A549 (cell line): ENCODE data around the gene ZNF580. TPM values are rescaled to one million over a fixed set of nuclear protein-coding genes. Genes with fewer than 3 reads are reported as not detected.

Experiments used
- ATAC-seq, 2 experiments: fragments of 200-7000 bp in 1 of 2; fragments of >200 bp in 1 of 2; cut with Nextera tagmentation in 1 of 2; cut with Tn5 transposase in 1 of 2; 3 replicates each; pipeline versions ENCODE4 v1.8.0 to v1.9.1; 2018 to 2020; ENCODE audit warnings: mild to moderate bottlenecking in 1 of 2, moderate library complexity in 1 of 2
- CTCF ChIA-PET: fragments of 300-600 bp; sonication (Branson Sonifier 250); formaldehyde crosslinking; extraction: SDS; loops from one replicate; lab custom pipeline; 2021; ENCODE audit warnings: antibody characterized with exemption, inconsistent platforms; lab: Yijun Ruan, JAX
- POLR2A ChIA-PET: fragments of 350-600 bp; formaldehyde crosslinking; extraction: SDS; loops from one replicate; lab custom pipeline; 2021; ENCODE audit warnings: antibody characterized with exemption, inconsistent platforms; lab: Yijun Ruan, JAX
- DNase-seq, 2 experiments: peaks; one replicate each; pipeline versions ENCODE4 v3.0.0 to v3.0.0-alpha.2; 2011 to 2016; ENCODE audit warnings: low read depth in 1 of 2, low spot score in 1 of 2
- FAIRE-seq: peaks from 2 replicates; lab custom pipeline; 2011; peaks lifted over from hg19 to GRCh38; lab: Jason Lieb, UNC
- H3K27ac ChIP-seq, 2 experiments: fragments of >200 bp; sonication (Bioruptor Twin); formaldehyde crosslinking; 3 replicates each; pipeline ENCODE4 v1.5.1; 2016 to 2017
- H3K4me1 ChIP-seq: fragments of >200 bp; sonication (Bioruptor Twin); formaldehyde crosslinking; 3 replicates; pipeline ENCODE4 v1.6.1; 2016
- H3K4me2 ChIP-seq: fragments of >200 bp; sonication (Bioruptor Twin); formaldehyde crosslinking; 3 replicates; pipeline ENCODE4 v1.6.1; 2016
- H3K4me3 ChIP-seq: fragments of >200 bp; sonication (Bioruptor Twin); formaldehyde crosslinking; 3 replicates; pipeline ENCODE4 v1.5.1; 2016
- H3K9me3 ChIP-seq: fragments of >200 bp; sonication (Bioruptor Twin); formaldehyde crosslinking; 3 replicates; pipeline ENCODE4 v1.6.1; 2016
- BHLHE40 ChIP-seq: IDR thresholded peaks from 2 replicates; pipeline ENCODE4 v1.6.1; 2012; ENCODE audit warnings: low read depth, low read length, inconsistent platforms
- CHD2 ChIP-seq: fragments of 150-350 bp; IDR thresholded peaks from 2 replicates; pipeline ENCODE4 v1.6.1; 2014; ENCODE audit warnings: low read length; ENCODE audit not compliant: partially characterized antibody
- CHD4 ChIP-seq: fragments of 200-600 bp; sonication (generic); IDR thresholded peaks from 2 replicates; pipeline ENCODE4 v1.6.1; 2016; ENCODE audit warnings: antibody characterized with exemption, mild to moderate bottlenecking, borderline replicate concordance
- EHF ChIP-seq: fragments of 250-450 bp; sonication (Bioruptor Pico); IDR thresholded peaks from 2 replicates; pipeline ENCODE4 v1.5.0; 2020; ENCODE audit warnings: mild to moderate bottlenecking
- EP300 ChIP-seq, 2 experiments: fragments of >200 bp; sonication (Bioruptor Twin); formaldehyde crosslinking; IDR thresholded peaks; 2 replicates in 1 of 2; 3 replicates in 1 of 2; pipeline ENCODE4 v1.6.1; 2016 to 2017
- FOSB ChIP-seq: fragments of 250-450 bp; sonication (Bioruptor Pico); IDR thresholded peaks from 2 replicates; pipeline ENCODE4 v1.5.0; 2020; ENCODE audit warnings: mild to moderate bottlenecking, moderate library complexity
- GATA3 ChIP-seq: IDR thresholded peaks from 2 replicates; pipeline ENCODE4 v1.6.1; 2012; ENCODE audit warnings: borderline replicate concordance
- HOXB5 ChIP-seq: fragments of 250-450 bp; sonication (Bioruptor Pico); IDR thresholded peaks from 2 replicates; pipeline ENCODE4 v1.5.0; 2020; ENCODE audit warnings: mild to moderate bottlenecking, moderate library complexity
- JUN ChIP-seq, 2 experiments: fragments of >200 bp; sonication (Bioruptor Twin); formaldehyde crosslinking; IDR thresholded peaks; 2 replicates in 1 of 2; 3 replicates in 1 of 2; pipeline ENCODE4 v1.6.1; 2016 to 2017
- MAFK ChIP-seq: fragments of 450-650 bp; IDR thresholded peaks from 2 replicates; pipeline ENCODE4 v1.6.1; 2014; ENCODE audit not compliant: partially characterized antibody
- MAX ChIP-seq: IDR thresholded peaks from 2 replicates; pipeline ENCODE4 v1.6.1; 2012
- NFE2L2 ChIP-seq: fragments of 150-350 bp; conservative IDR thresholded peaks from 2 replicates; pipeline ENCODE4 v1.6.1; 2014; ENCODE audit warnings: low read length
- POLR2A ChIP-seq: IDR thresholded peaks from 2 replicates; pipeline ENCODE4 v1.6.1; 2012; ENCODE audit warnings: mild to moderate bottlenecking, low read length
- RARB ChIP-seq: fragments of 250-450 bp; sonication (Bioruptor Pico); IDR thresholded peaks from 2 replicates; pipeline ENCODE4 v1.8.0; 2021; ENCODE audit warnings: mild to moderate bottlenecking, moderate library complexity
- RCOR1 ChIP-seq: fragments of 150-350 bp; IDR thresholded peaks from 2 replicates; pipeline ENCODE4 v1.6.1; 2014; ENCODE audit warnings: antibody characterized with exemption, low read length, low read depth
- RNF2 ChIP-seq: fragments of 200-600 bp; sonication (generic); IDR thresholded peaks from 2 replicates; pipeline ENCODE4 v1.6.1; 2016; ENCODE audit warnings: low read depth, mild to moderate bottlenecking, antibody characterized with exemption, moderate library complexity, borderline replicate concordance
- SMC3 ChIP-seq: fragments of >200 bp; sonication (Bioruptor Twin); formaldehyde crosslinking; IDR thresholded peaks from 3 replicates; pipeline ENCODE4 v1.6.1; 2018; ENCODE audit warnings: inconsistent platforms
- SREBF2 ChIP-seq: fragments of 450-650 bp; IDR thresholded peaks from 2 replicates; pipeline ENCODE4 v1.6.1; 2014; ENCODE audit warnings: mild to moderate bottlenecking, moderate library complexity
- TP53 ChIP-seq: fragments of 250-450 bp; sonication (Bioruptor Pico); IDR thresholded peaks from 2 replicates; pipeline ENCODE4 v1.5.0; 2021; ENCODE audit warnings: mild to moderate bottlenecking, moderate library complexity
- ZFP36 ChIP-seq: fragments of 450-650 bp; IDR thresholded peaks from 2 replicates; pipeline ENCODE4 v1.6.1; 2014; ENCODE audit warnings: borderline replicate concordance; ENCODE audit not compliant: partially characterized antibody
- WGBS: methylation state at CpG from one replicate; pipeline ENCODE4 v1.1.6; 2017; ENCODE audit errors: missing lambda C conversion rate; 5-methylcytosine and 5-hydroxymethylcytosine counted together
- polyA plus RNA-seq, 4 experiments: library from polyadenylated mRNA; depleted of rRNA in 3 of 4; stranded (reverse); fragments of >200 nt; fragmentation: RNase III in 1 of 4; extraction: RNeasy Plus Mini Kit Qiagen cat#74134 plus additional on column Dnase treatment in 1 of 4; gene quantifications; 2 replicates in 3 of 4; 3 replicates in 1 of 4; pipeline ENCODE4 v1.2.3, GENCODE V29; 2011 to 2017
- TF ChIP-seq, protein P1 (sequence below): IDR thresholded peaks from 2 replicates; pipeline ENCODE4 v1.6.1; 2012
- TF ChIP-seq, protein P2 (sequence below): fragments of >200 bp; sonication (Bioruptor Twin); formaldehyde crosslinking; IDR thresholded peaks from 3 replicates; pipeline ENCODE4 v1.6.1; 2016
- TF ChIP-seq, protein P3 (sequence below): fragments of 250-450 bp; sonication (Bioruptor Pico); IDR thresholded peaks from 2 replicates; pipeline ENCODE4 v1.5.0; 2021; ENCODE audit warnings: mild to moderate bottlenecking, moderate library complexity, borderline replicate concordance

ZNF580 gene
- polyA plus RNA-seq, 2 of the 4 experiments (the other 2 are of a cell fraction) = 9.2 to 52.8 TPM

DNA sequence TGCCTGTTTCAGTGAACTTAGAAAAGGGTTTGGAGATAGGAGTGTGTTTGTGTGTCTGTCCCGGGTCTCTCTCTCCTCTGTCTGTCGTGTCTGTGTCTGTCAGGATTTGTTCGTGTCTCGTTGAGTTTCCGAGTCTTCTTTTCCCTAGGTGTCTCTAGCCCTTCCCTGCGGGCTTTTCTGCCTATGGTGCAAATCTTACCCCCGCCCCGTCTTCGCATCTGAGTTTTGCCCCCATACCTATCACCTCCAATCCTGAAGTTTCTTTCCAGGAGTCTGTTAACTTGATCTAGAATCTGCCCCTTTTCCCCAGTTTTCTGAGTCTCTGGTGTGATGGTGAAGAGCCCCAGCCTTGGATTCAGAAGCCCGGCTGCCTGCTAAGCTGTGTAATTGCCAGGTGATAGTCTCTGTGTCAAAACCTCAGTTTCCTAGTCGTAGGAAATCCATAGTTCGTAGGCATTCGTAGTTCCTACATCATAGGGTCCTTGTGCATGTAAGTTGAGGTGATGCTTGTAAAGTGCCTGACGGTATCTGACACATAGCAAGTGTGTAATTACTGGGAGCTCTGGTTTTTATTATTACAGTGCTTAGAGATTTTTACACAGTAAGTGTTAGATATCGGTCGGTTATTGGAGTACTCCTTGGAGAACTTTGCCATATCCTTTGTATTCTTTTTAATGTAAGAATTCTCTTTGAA is 35.0 kb downstream of the ZNF580 start:
- DNase-seq (no peak), FAIRE-seq (no peak)
- no peaks in the 10 kb centered on the region for H3K9me3 ChIP-seq
- TF ChIP-seq SREBF2 (no peak), GATA3 (no peak), MAFK (peak; percentile 45)
- TF ChIP-seq, all 56 proteins: peak for 1
- Histone ChIP-seq H3K27ac (peak overlapping the region; percentile 94 to 96), H3K4me1 (peaks cover 46% of the 10 kb centered on the region), H3K4me2 (peak overlapping the region; percentile 97), H3K4me3 (peak overlapping the region; percentile 93)
- ATAC-seq = no peak
- WGBS = 22% methylated on average over 16 of the region's 16 CpGs
- POLR2A ChIA-PET = no interaction called here
- CTCF ChIA-PET = interaction anchor here (1.3 kb wide), 1 partner anchor 658 kb away, joined by 3 read pairs; no protein-coding TSS in a partner anchor

GRCh38 chr19:55676383-55676782 is 35.6 kb downstream of the ZNF580 start:
- TF ChIP-seq JUN (IDR thresholded peaks at IDR 0.05) (no peak), SMC3 (no peak), RNF2 (no peak), EHF (CRISPR knock-in tag) (no peak), NFE2L2 (no peak)
- FAIRE-seq (no peak), ATAC-seq (no peak), DNase-seq (no peak)
- 84% methylated on average over 5 of the region's 5 CpGs for WGBS
- peak overlapping the region; percentile 97 for H3K4me2 ChIP-seq
- no peaks in the 10 kb centered on the region for H3K9me3 ChIP-seq
- H3K4me3 ChIP-seq = peak overlapping the region; percentile 93
- H3K27ac ChIP-seq = no peak overlapping the region
- peaks cover 40% of the 10 kb centered on the region for H3K4me1 ChIP-seq
- ChIA-PET CTCF (interaction anchor here (1.3 kb wide), 1 partner anchor 657 kb away, joined by 3 read pairs; no protein-coding TSS in a partner anchor), POLR2A (interaction anchor here (1.0 kb wide), 1 partner anchor 22 kb away, joined by 3 read pairs; no protein-coding TSS in a partner anchor)

- no peak for TF ChIP-seq CHD2
- no peak for TF ChIP-seq CHD4
- no peak for TF ChIP-seq TP53 (CRISPR knock-in tag)
- TF ChIP-seq, protein P1, sequence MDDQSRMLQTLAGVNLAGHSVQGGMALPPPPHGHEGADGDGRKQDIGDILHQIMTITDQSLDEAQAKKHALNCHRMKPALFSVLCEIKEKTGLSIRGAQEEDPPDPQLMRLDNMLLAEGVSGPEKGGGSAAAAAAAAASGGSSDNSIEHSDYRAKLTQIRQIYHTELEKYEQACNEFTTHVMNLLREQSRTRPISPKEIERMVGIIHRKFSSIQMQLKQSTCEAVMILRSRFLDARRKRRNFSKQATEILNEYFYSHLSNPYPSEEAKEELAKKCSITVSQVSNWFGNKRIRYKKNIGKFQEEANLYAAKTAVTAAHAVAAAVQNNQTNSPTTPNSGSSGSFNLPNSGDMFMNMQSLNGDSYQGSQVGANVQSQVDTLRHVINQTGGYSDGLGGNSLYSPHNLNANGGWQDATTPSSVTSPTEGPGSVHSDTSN = no peak
- TF ChIP-seq EP300 (IDR thresholded peaks at IDR 0.05) = no peak
- TF ChIP-seq FOSB (CRISPR knock-in tag) = no peak
- no peak for TF ChIP-seq RCOR1
- no peak for TF ChIP-seq NFE2L2
- no peak for TF ChIP-seq POLR2A
- TF ChIP-seq RARB (CRISPR knock-in tag) = no peak
- TF ChIP-seq ZFP36 = no peak
- H3K9me3 ChIP-seq = no peaks in the 10 kb centered on the region
- POLR2A ChIA-PET = interaction anchor here (1.0 kb wide), 1 partner anchor 23 kb away, joined by 3 read pairs; no protein-coding TSS in a partner anchor
- H3K4me3 ChIP-seq = peak overlapping the region; percentile 93; the same call in 1 of the 3 replicates
- CTCF ChIA-PET = interaction anchor here (1.3 kb wide), 1 partner anchor 656 kb away, joined by 3 read pairs; no protein-coding TSS in a partner anchor
- no peak for FAIRE-seq
- peaks cover 40% of the 10 kb centered on the region for H3K4me1 ChIP-seq
- DNase-seq = no peak
- 94% methylated on average over 7 of the region's 7 CpGs for whole genome bisulfite sequencing
- no peak for ATAC-seq
- H3K27ac ChIP-seq = no peak overlapping the region
- H3K4me2 ChIP-seq = peak overlapping the region; percentile 97
These were observed 36.2 kb downstream of the ZNF580 start for GRCh38 chr19:55676889-55677505.

- Histone ChIP-seq H3K9me3 (no peaks in the 10 kb centered on the region), H3K27ac (no peak overlapping the region), H3K4me1 (peaks cover 35% of the 10 kb centered on the region), H3K4me2 (no peak overlapping the region; the same call in 2 of the 3 replicates), H3K4me3 (no peak overlapping the region)
- ChIA-PET POLR2A (no interaction called here), CTCF (no interaction called here)
- ATAC-seq (no peak), FAIRE-seq (no peak), DNase-seq (no peak)
- TF ChIP-seq RARB (CRISPR knock-in tag) (no peak), HOXB5 (no peak), MAX (no peak), BHLHE40 (no peak)
- TF ChIP-seq, protein P2, sequence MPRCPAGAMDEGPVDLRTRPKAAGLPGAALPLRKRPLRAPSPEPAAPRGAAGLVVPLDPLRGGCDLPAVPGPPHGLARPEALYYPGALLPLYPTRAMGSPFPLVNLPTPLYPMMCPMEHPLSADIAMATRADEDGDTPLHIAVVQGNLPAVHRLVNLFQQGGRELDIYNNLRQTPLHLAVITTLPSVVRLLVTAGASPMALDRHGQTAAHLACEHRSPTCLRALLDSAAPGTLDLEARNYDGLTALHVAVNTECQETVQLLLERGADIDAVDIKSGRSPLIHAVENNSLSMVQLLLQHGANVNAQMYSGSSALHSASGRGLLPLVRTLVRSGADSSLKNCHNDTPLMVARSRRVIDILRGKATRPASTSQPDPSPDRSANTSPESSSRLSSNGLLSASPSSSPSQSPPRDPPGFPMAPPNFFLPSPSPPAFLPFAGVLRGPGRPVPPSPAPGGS = no peak
- TF ChIP-seq, protein P3, sequence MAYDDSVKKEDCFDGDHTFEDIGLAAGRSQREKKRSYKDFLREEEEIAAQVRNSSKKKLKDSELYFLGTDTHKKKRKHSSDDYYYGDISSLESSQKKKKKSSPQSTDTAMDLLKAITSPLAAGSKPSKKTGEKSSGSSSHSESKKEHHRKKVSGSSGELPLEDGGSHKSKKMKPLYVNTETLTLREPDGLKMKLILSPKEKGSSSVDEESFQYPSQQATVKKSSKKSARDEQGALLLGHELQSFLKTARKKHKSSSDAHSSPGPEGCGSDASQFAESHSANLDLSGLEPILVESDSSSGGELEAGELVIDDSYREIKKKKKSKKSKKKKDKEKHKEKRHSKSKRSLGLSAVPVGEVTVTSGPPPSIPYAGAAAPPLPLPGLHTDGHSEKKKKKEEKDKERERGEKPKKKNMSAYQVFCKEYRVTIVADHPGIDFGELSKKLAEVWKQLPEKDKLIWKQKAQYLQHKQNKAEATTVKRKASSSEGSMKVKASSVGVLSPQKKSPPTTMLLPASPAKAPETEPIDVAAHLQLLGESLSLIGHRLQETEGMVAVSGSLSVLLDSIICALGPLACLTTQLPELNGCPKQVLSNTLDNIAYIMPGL (CRISPR knock-in tag) = no peak
- 92% methylated on average over 6 of the region's 6 CpGs for WGBS
These were observed 36.8 kb downstream of the ZNF580 start for GRCh38 chr19:55677572-55678028.
